Eye (tissue), 1 donor: ENCODE results near the gene ANK3.

Source experiments
- DNase-seq: peaks from one replicate; pipeline ENCODE4 v3.0.0-alpha.2; 2015

The ANK3 gene

GRCh38 chr10:60009710-60010383 is 379.8 kb downstream of the ANK3 start:
- no peak for DNase-seq

GRCh38 chr10:60009276-60009675 is 380.4 kb downstream of the ANK3 start:
- DNase-seq = no peak

- DNase-seq = no peak
These were observed 380.9 kb downstream of the ANK3 start for GRCh38 chr10:60008816-60009215.

- no peak for DNase-seq
These were observed 383.6 kb downstream of the ANK3 start for GRCh38 chr10:60006062-60006461.

- DNase-seq = peak; percentile 34
These were observed 385.8 kb downstream of the ANK3 start for GRCh38 chr10:60003651-60004523.

- DNase-seq = no peak
These were observed 388.9 kb downstream of the ANK3 start for GRCh38 chr10:60000747-60001146.

- no peak for DNase-seq
These were observed 391.7 kb downstream of the ANK3 start for GRCh38 chr10:59997827-59998525.

GRCh38 chr10:59995862-59996261 is 393.8 kb downstream of the ANK3 start:
- peak; percentile 10 for DNase-seq

GRCh38 chr10:59993931-59994330 is 395.7 kb downstream of the ANK3 start:
- no peak for DNase-seq

GRCh38 chr10:59991661-59992060 is 398.0 kb downstream of the ANK3 start:
- DNase-seq = peak; percentile 21

- no peak for DNase-seq
These were observed 398.6 kb downstream of the ANK3 start for GRCh38 chr10:59991117-59991516.

GRCh38 chr10:59985639-59986038 is 404.0 kb downstream of the ANK3 start:
- no peak for DNase-seq

- DNase-seq = no peak
These were observed 405.3 kb downstream of the ANK3 start for GRCh38 chr10:59984415-59984814.

- DNase-seq = no peak
These were observed 409.3 kb downstream of the ANK3 start for GRCh38 chr10:59980356-59980755.

GRCh38 chr10:59977486-59977885 is 412.2 kb downstream of the ANK3 start:
- DNase-seq = no peak

GRCh38 chr10:59976909-59977308 is 412.8 kb downstream of the ANK3 start:
- no peak for DNase-seq
